HepG2 (cell line): ENCODE data around the gene PCNX1. TPM values are rescaled to one million over a fixed set of nuclear protein-coding genes. Genes with fewer than 3 reads are reported as not detected.
A peak's percentile ranks its signal among the peaks of the same experiment; 100 is the strongest.

Experiments used
- ATAC-seq: fragments of 200-7000 bp; cut with Tn5 transposase; 3 replicates; pipeline ENCODE4 v1.9.1; 2020; ENCODE audit warnings: mild to moderate bottlenecking, moderate library complexity
- BruUV-seq: library from RNA; stranded (reverse); fragments of 400-500 nt; replicated peaks from 2 replicates; lab custom pipeline; 2021; lab: Mats Ljungman, UMichigan
- CTCF ChIA-PET: fragments of 300-600 bp; formaldehyde crosslinking; extraction: SDS; loops from one replicate; lab custom pipeline; 2021; ENCODE audit warnings: low total read pairs, inconsistent platforms, low intra/inter-chr PET ratio; lab: Yijun Ruan, JAX
- POLR2A ChIA-PET: fragments of 350-600 bp; sonication (Branson Sonifier 250); formaldehyde crosslinking; loops from one replicate; lab custom pipeline; 2020; ENCODE audit warnings: antibody characterized with exemption, inconsistent platforms; lab: Yijun Ruan, JAX
- DNase-seq: peaks from one replicate; pipeline ENCODE4 v3.0.0-alpha.2; 2015; ENCODE audit warnings: low spot score
- FAIRE-seq: peaks from 3 replicates; lab custom pipeline; 2011; peaks lifted over from hg19 to GRCh38; lab: Jason Lieb, UNC
- H2AFZ ChIP-seq: one replicate; pipeline ENCODE4 v1.6.1; 2011; ENCODE audit warnings: low read length, inconsistent platforms
- H3K27ac ChIP-seq: fragments of 300-600 bp; 3 replicates; pipeline ENCODE4 v1.8.0; 2011; ENCODE audit warnings: mixed run types, mild to moderate bottlenecking, mixed read lengths, low read length, inconsistent platforms; ENCODE audit not compliant: insufficient read depth; ENCODE audit errors: extremely low read length
- H3K27me3 ChIP-seq, 2 experiments: fragments of 200-600 bp in 1 of 2; 2 replicates in 1 of 2; 3 replicates in 1 of 2; pipeline versions ENCODE4 v1.6.0 to v1.8.0; 2011; ENCODE audit warnings: low read length in 2 of 2, mild to moderate bottlenecking in 2 of 2, moderate library complexity in 2 of 2, inconsistent platforms in 1 of 2; ENCODE audit not compliant: insufficient read depth in 2 of 2, control insufficient read depth in 1 of 2
- H3K36me3 ChIP-seq, 2 experiments: fragments of 200-600 bp in 1 of 2; replicated peaks in 1 of 2; 2 replicates in 1 of 2; 3 replicates in 1 of 2; pipeline versions ENCODE4 v1.5.1 to v1.8.0; 2011; ENCODE audit warnings: low read length in 2 of 2, inconsistent platforms in 1 of 2; ENCODE audit not compliant: insufficient read depth in 2 of 2, control insufficient read depth in 1 of 2
- H3K4me1 ChIP-seq: 2 replicates; pipeline ENCODE4 v1.5.1; 2012; ENCODE audit warnings: low read length, inconsistent platforms; ENCODE audit not compliant: insufficient read depth
- H3K4me2 ChIP-seq: 2 replicates; pipeline ENCODE4 v1.6.0; 2011; ENCODE audit warnings: low read depth, low read length, inconsistent platforms
- H3K4me3 ChIP-seq, 3 experiments: fragments of 200-600 bp in 1 of 3; sonication (generic), shearing (Covaris generic) in 1 of 3; replicated peaks in 1 of 3; 2 replicates each; pipeline ENCODE4 v1.5.1; 2011 to 2016; ENCODE audit warnings: low read length in 3 of 3, inconsistent platforms in 2 of 3, low read depth in 2 of 3, mild to moderate bottlenecking in 2 of 3, control low read depth in 1 of 3, mixed read lengths in 1 of 3; ENCODE audit not compliant: insufficient read depth in 1 of 3
- H3K79me2 ChIP-seq: one replicate; pipeline ENCODE4 v1.6.1; 2011; ENCODE audit warnings: low read length, inconsistent platforms; ENCODE audit not compliant: insufficient read depth
- H3K9ac ChIP-seq: 2 replicates; pipeline ENCODE4 v1.6.0; 2011; ENCODE audit warnings: mild to moderate bottlenecking, low read depth, low read length, inconsistent platforms; ENCODE audit not compliant: insufficient read depth
- H3K9me3 ChIP-seq: 2 replicates; pipeline ENCODE4 v1.5.1; 2012; ENCODE audit warnings: mild to moderate bottlenecking, low read length
- H4K20me1 ChIP-seq: 2 replicates; pipeline ENCODE4 v1.6.0; 2011; ENCODE audit warnings: inconsistent platforms, mild to moderate bottlenecking, low read length, moderate library complexity; ENCODE audit not compliant: insufficient read depth
- CENPBD1 ChIP-seq: sonication (generic); formaldehyde crosslinking; IDR thresholded peaks from 2 replicates; pipeline ENCODE4 v1.8.0; 2022; ENCODE audit warnings: missing genetic modification reagents, low read depth, mild to moderate bottlenecking, borderline replicate concordance
- E2F5 ChIP-seq: sonication (generic); formaldehyde crosslinking; conservative IDR thresholded peaks from 2 replicates; pipeline ENCODE4 v1.4.0; 2020; ENCODE audit warnings: missing genetic modification reagents
- ELF3 ChIP-seq: IDR thresholded peaks from 2 replicates; pipeline ENCODE4 v1.6.1; 2016; ENCODE audit warnings: missing genetic modification reagents, missing compliant biosample characterization
- GPN1 ChIP-seq: sonication (generic); formaldehyde crosslinking; IDR thresholded peaks from 2 replicates; pipeline ENCODE4 v1.5.1; 2020; ENCODE audit warnings: missing genetic modification reagents, borderline replicate concordance
- MAZ ChIP-seq, 2 experiments: sonication (generic) in 1 of 2; formaldehyde crosslinking in 1 of 2; IDR thresholded peaks; 2 replicates each; pipeline versions ENCODE4 v1.5.0 to v1.6.1; 2012 to 2020; ENCODE audit warnings: low read depth in 2 of 2, mild to moderate bottlenecking in 2 of 2, borderline replicate concordance in 1 of 2, improper control_type of control experiment in 1 of 2, low read length in 1 of 2, missing genetic modification reagents in 1 of 2, moderate library complexity in 1 of 2
- MTA3 ChIP-seq: sonication (generic); formaldehyde crosslinking; IDR thresholded peaks from 2 replicates; pipeline ENCODE4 v1.4.0; 2020; ENCODE audit warnings: missing genetic modification reagents
- NFIB ChIP-seq: sonication (generic); formaldehyde crosslinking; IDR thresholded peaks from 2 replicates; pipeline ENCODE4 v1.9.0; 2021; ENCODE audit warnings: missing genetic modification reagents, mild to moderate bottlenecking, borderline replicate concordance
- RAD21 ChIP-seq: fragments of 450-650 bp; formaldehyde crosslinking; IDR thresholded peaks from 2 replicates; pipeline ENCODE4 v1.5.0; 2020; ENCODE audit warnings: mild to moderate bottlenecking
- RNF2 ChIP-seq: fragments of 450-650 bp; conservative IDR thresholded peaks from 2 replicates; pipeline ENCODE4 v1.6.1; 2016; ENCODE audit warnings: low read depth
- SPEN ChIP-seq: sonication (generic); formaldehyde crosslinking; IDR thresholded peaks from 2 replicates; pipeline ENCODE4 v1.5.1; 2020; ENCODE audit warnings: low read depth, mild to moderate bottlenecking, missing genetic modification reagents
- TBX2 ChIP-seq: sonication (generic); formaldehyde crosslinking; IDR thresholded peaks from 2 replicates; pipeline ENCODE4 v1.5.0; 2020; ENCODE audit warnings: missing genetic modification reagents, mild to moderate bottlenecking, borderline replicate concordance
- TOE1 ChIP-seq: sonication (generic); formaldehyde crosslinking; IDR thresholded peaks from 2 replicates; pipeline ENCODE4 v1.4.0; 2020; ENCODE audit warnings: mild to moderate bottlenecking, missing genetic modification reagents
- ZBTB20 ChIP-seq: sonication (generic); formaldehyde crosslinking; IDR thresholded peaks from 2 replicates; pipeline ENCODE4 v1.8.1; 2023; ENCODE audit warnings: missing genetic modification reagents, low read depth, mild to moderate bottlenecking, borderline replicate concordance
- ZFYVE20 ChIP-seq: sonication (generic); formaldehyde crosslinking; IDR thresholded peaks from 2 replicates; pipeline ENCODE4 v1.8.0; 2023; ENCODE audit warnings: low read depth, mild to moderate bottlenecking, moderate library complexity, missing genetic modification reagents, borderline replicate concordance
- ZIK1 ChIP-seq: sonication (generic); formaldehyde crosslinking; IDR thresholded peaks from 2 replicates; pipeline ENCODE4 v1.5.0; 2020; ENCODE audit warnings: mild to moderate bottlenecking, low read depth, missing genetic modification reagents, borderline replicate concordance
- ZNF468 ChIP-seq: sonication (generic); formaldehyde crosslinking; IDR thresholded peaks from 2 replicates; pipeline ENCODE4 v1.8.0; 2022; ENCODE audit warnings: mild to moderate bottlenecking, moderate library complexity, missing genetic modification reagents
- ZNF503 ChIP-seq: sonication (generic); formaldehyde crosslinking; IDR thresholded peaks from 2 replicates; pipeline ENCODE4 v1.4.0; 2020; ENCODE audit warnings: missing genetic modification reagents
- ZNF557 ChIP-seq: sonication (generic); formaldehyde crosslinking; IDR thresholded peaks from 2 replicates; pipeline ENCODE4 v1.4.0; 2020; ENCODE audit warnings: missing genetic modification reagents
- ZNF782 ChIP-seq: sonication (generic); formaldehyde crosslinking; IDR thresholded peaks from 2 replicates; pipeline ENCODE4 v1.4.0; 2020; ENCODE audit warnings: missing genetic modification reagents, mild to moderate bottlenecking, borderline replicate concordance
- ZNF879 ChIP-seq: sonication (generic); formaldehyde crosslinking; IDR thresholded peaks from 2 replicates; pipeline ENCODE4 v1.8.1; 2023; ENCODE audit warnings: missing genetic modification reagents
- WGBS: methylation state at CpG from one replicate; pipeline ENCODE4 v1.1.6; 2017; ENCODE audit warnings: low lambda C conversion rate; 5-methylcytosine and 5-hydroxymethylcytosine counted together
- in situ Hi-C: cut with HindIII; loops from 2 replicates; pipeline ENCODE4 v1.10.0; 2017; ENCODE audit warnings: low pct_unique_long_range_greater_than_20kb; ENCODE audit not compliant: extremely low pct_ligation_motif_present
- intact Hi-C: fragments of 100-400 bp; cut with micrococcal nuclease; formaldehyde crosslinking; loops from one replicate; pipeline ENCODE4 v1.10.0; 2022; ENCODE audit not compliant: unreplicated experiment
- polyA plus RNA-seq, 8 experiments: library from polyadenylated mRNA; depleted of rRNA in 3 of 8; stranded (reverse) in 7 of 8; unstranded in 1 of 8; fragments of >200 nt; fragmentation: Illumina TruSeq in 4 of 8; extraction: Trizol in 4 of 8; gene quantifications; 2 replicates each; pipeline versions ENCODE4 v1.2.1 to v1.2.3, GENCODE V29; 2011 to 2016; ENCODE audit warnings: low read depth in 4 of 8, missing spikeins in 1 of 8, mixed read lengths in 1 of 8; ENCODE audit not compliant: insufficient read depth in 1 of 8
- total RNA-seq, 5 experiments: library from RNA; depleted of rRNA; stranded (reverse); fragments of >200 nt; fragmentation: Illumina TruSeq; extraction: Trizol; gene quantifications; 2 replicates each; pipeline ENCODE4 v1.2.3, GENCODE V29; 2016; ENCODE audit warnings: low read depth in 1 of 5

Gene PCNX1
- total and polyA plus RNA-seq, 2 of the 13 experiments (the other 11 are each of a cell fraction or from before 2014, with no cell fraction given): 24.9 to 30.3 TPM

DNA sequence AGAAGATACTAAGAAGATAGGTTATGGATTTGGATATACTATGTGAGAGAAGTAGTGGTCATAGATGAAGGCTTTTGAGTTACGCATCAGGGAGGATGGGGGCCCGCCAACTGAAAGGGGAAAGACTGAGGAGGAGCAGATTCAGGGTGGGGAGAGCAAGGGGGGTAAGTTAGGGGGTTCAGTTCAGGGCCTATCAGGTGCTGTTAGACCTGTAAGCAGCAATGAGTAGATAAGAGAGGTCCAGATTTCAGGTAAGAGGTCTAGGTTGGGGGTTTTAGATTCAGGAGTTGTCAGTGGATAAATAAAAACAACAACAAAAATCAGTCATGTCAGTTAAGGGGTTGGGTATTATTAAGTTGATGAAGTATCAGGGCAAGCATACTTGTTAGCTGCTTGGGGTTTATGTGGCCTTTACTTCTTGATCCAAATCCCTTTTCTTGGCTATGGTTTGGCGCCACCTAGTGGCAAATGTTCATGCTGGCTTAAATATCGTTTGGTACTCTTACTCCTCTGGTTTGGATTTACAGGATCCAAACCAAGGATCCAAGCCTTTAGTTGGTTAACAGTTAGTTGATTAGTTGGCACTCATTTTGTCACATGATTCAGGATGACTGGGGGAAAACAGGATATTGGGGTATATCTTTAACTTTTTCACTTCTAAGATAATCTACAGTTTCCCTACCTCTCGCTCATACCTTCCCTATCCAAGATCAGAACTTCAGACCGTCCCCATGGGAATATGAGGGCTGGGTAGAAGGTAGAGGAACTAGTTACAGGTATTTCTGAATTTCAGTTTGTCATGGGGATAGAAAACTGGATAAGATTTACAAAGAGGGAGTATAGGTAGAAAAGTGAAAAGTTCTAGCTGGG lies 65.1 kb downstream of the PCNX1 start (continued):
- TF ChIP-seq MAZ (IDR thresholded peaks at IDR 0.05; ENCODE audit: borderline replicate concordance, low read depth, low read length) (0 out of 2 replicates have a peak, but pooled peaks have one; percentile 17), MAZ (CRISPR knock-in tag; IDR thresholded peaks at IDR 0.05; ENCODE audit: low read depth) (no peak), TOE1 (CRISPR knock-in tag) (no peak), ZNF782 (CRISPR knock-in tag) (no peak), MTA3 (CRISPR knock-in tag) (no peak), ELF3 (CRISPR knock-in tag) (0 out of 2 replicates have a peak, but pooled peaks have one; percentile 21), RAD21 (CRISPR knock-in tag) (peak; percentile 60; the same call in 1 of the 2 replicates)
- TF ChIP-seq, all 625 proteins: peak for 7

DNA sequence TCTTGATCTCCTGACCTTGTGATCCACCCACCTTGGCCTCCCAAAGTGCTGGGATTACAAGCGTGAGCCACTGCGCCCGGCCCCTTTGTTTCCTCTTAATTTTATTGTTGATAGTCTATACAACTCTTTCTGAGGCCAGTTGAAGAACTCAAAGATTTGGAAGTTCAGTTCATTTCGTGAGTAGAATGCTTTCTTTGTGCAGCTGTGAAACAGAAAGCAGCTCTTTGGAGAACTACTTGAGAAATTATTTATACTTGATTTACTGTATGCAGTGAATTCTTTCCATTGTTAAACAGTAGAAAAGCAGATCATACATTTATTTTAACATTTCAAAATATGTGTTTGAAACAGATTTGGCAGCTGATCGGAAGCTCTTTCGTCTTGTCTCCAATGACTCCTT lies 69.3 kb downstream of the PCNX1 start:
- ChIA-PET CTCF (no interaction called here), POLR2A (no interaction called here)
- Histone ChIP-seq H3K9me3 (no peaks in the 10 kb centered on the region), H3K9ac (no peak overlapping the region), H3K36me3 (peaks cover 12 to 21% of the 10 kb centered on the region in 2 experiments), H3K4me3 (no peak overlapping the region), H4K20me1 (no peaks in the 10 kb centered on the region), H3K79me2 (no peaks in the 10 kb centered on the region), H3K4me2 (no peak overlapping the region), H3K27ac (no peak overlapping the region), H3K4me1 (no peaks in the 10 kb centered on the region), H3K27me3 (no peaks in the 10 kb centered on the region), H2AFZ (no peak overlapping the region)
- no peak for DNase-seq
- 96% methylated on average over 6 of the region's 6 CpGs for WGBS
- no TSS peak for BruUV-seq
- intact Hi-C loops (no loop called here), in situ Hi-C loops (no loop called here)
- no peak for FAIRE-seq
- no peak for ATAC-seq
- TF ChIP-seq RNF2 (no peak), ZNF557 (CRISPR knock-in tag) (no peak), ZNF468 (CRISPR knock-in tag) (no peak), E2F5 (CRISPR knock-in tag) (no peak), ELF3 (CRISPR knock-in tag) (no peak), CENPBD1 (no peak), ZBTB20 (CRISPR knock-in tag) (no peak), ZFYVE20 (CRISPR knock-in tag) (no peak), ZNF879 (CRISPR knock-in tag) (no peak), ZNF503 (CRISPR knock-in tag) (no peak), SPEN (CRISPR knock-in tag) (no peak), GPN1 (no peak), TBX2 (CRISPR knock-in tag) (no peak), NFIB (CRISPR knock-in tag) (no peak), ZIK1 (no peak)
